ENCODE results near the gene LIME1. TPM values are rescaled to one million over a fixed set of nuclear protein-coding genes. Genes with fewer than 3 reads are reported as not detected.

Gene LIME1
- total and polyA plus RNA-seq, 2 of the 4 experiments (the other 2 are of a cell fraction) = 0.36 to 7.8 TPM

- in situ Hi-C loops (cut with MboI; ENCODE audit: low sequenced_read_pairs) = no loop called here
These were observed 3.3 kb upstream of the LIME1 start for GRCh38 chr20:63733117-63733516.

More at GRCh38 chr20:63733117-63733516, 3.3 kb upstream of the LIME1 start:
- DNase-seq = no peak
- H3K4me3 ChIP-seq (ENCODE audit: insufficient read depth, low read depth, low read length) = no peak overlapping the region
- no peak overlapping the region for H3K18ac ChIP-seq (ENCODE audit: low read depth, low read length)
- H2AK5ac ChIP-seq (ENCODE audit: low read depth, low read length) = no peak overlapping the region
- H3K36me3 ChIP-seq (ENCODE audit: control insufficient read depth, insufficient read depth, low read length) = peaks cover 39% of the 10 kb centered on the region
- H3K4ac ChIP-seq (ENCODE audit: low read depth, low read length) = no peak overlapping the region
- H2BK15ac ChIP-seq (ENCODE audit: low read depth, low read length) = no peak overlapping the region
- H3K4me1 ChIP-seq (ENCODE audit: control insufficient read depth, insufficient read depth, low read length) = peaks cover 2% of the 10 kb centered on the region; the same call in 1 of the 2 replicates
- no peak overlapping the region for H3K4me2 ChIP-seq (ENCODE audit: low read depth, low read length)
- no peak overlapping the region for H3K9ac ChIP-seq (ENCODE audit: low read depth, low read length)
- H2BK20ac ChIP-seq (ENCODE audit: low read depth, low read length) = no peak overlapping the region
- no peak overlapping the region for H2AFZ ChIP-seq (replicated peaks; ENCODE audit: low read length, poor library complexity)
- peaks cover 44% of the 10 kb centered on the region for H4K20me1 ChIP-seq (ENCODE audit: insufficient read depth, low read length)
- 97% methylated on average over 4 of the region's 13 CpGs; no CpG with 5 or more reads in 1 of the 2 experiments for WGBS, 2 experiments (ENCODE audit: extremely low coverage in 2 of 2, insufficient read length in 1 of 2)
- dilution Hi-C loops (cut with HindIII; ENCODE audit: low sequenced_read_pairs, unreplicated experiment) (no loop called here), intact Hi-C loops (cut with micrococcal nuclease) (no loop called here)
- H3K27me3 ChIP-seq (ENCODE audit: control insufficient read depth, insufficient read depth, low read length) = no peaks in the 10 kb centered on the region
- BruUV-seq (replicated peaks) = no TSS peak
- no peak overlapping the region for H3K23ac ChIP-seq (ENCODE audit: low read depth, low read length)
- ATAC-seq (ENCODE audit: low read depth) = no peak
- peaks cover 21 to 60% of the 10 kb centered on the region in 2 experiments for H3K79me1 ChIP-seq (ENCODE audit: low read depth in 1 of 2, low read length in 2 of 2)
- H4K5ac ChIP-seq (ENCODE audit: low read depth, low read length) = no peak overlapping the region
- no peak overlapping the region for H2BK5ac ChIP-seq (ENCODE audit: low read depth, low read length, poor library complexity, severe bottlenecking)
- no peak overlapping the region for H4K8ac ChIP-seq (ENCODE audit: low read depth in 2 of 2, low read length in 2 of 2)
- peaks cover 19% of the 10 kb centered on the region for H3K9me1 ChIP-seq (ENCODE audit: insufficient read depth, low read length)
- H3K9me3 ChIP-seq (ENCODE audit: control insufficient read depth, insufficient read depth, low read length) = no peaks in the 10 kb centered on the region
- TF ChIP-seq BHLHE40 (IDR thresholded peaks at IDR 0.05; ENCODE audit: low read depth, low read length) (no peak), NFE2L2 (IDR thresholded peaks at IDR 0.05; ENCODE audit: low read depth, low read length) (no peak), CHD1 (IDR thresholded peaks at IDR 0.05; ENCODE audit: low read depth, low read length) (no peak), CEBPB (IDR thresholded peaks at IDR 0.05; ENCODE audit: low read depth, low read length) (no peak), RAD21 (IDR thresholded peaks at IDR 0.05; ENCODE audit: low read length) (no peak), MAFK (IDR thresholded peaks at IDR 0.05; ENCODE audit: low read depth, low read length) (no peak), FOS (IDR thresholded peaks at IDR 0.05; ENCODE audit: low read depth, low read length) (no peak)
- TF ChIP-seq, protein P1, sequence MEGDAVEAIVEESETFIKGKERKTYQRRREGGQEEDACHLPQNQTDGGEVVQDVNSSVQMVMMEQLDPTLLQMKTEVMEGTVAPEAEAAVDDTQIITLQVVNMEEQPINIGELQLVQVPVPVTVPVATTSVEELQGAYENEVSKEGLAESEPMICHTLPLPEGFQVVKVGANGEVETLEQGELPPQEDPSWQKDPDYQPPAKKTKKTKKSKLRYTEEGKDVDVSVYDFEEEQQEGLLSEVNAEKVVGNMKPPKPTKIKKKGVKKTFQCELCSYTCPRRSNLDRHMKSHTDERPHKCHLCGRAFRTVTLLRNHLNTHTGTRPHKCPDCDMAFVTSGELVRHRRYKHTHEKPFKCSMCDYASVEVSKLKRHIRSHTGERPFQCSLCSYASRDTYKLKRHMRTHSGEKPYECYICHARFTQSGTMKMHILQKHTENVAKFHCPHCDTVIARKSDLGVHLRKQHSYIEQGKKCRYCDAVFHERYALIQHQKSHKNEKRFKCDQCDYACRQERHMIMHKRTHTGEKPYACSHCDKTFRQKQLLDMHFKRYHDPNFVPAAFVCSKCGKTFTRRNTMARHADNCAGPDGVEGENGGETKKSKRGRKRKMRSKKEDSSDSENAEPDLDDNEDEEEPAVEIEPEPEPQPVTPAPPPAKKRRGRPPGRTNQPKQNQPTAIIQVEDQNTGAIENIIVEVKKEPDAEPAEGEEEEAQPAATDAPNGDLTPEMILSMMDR (conservative IDR thresholded peaks at IDR 0.05; ENCODE audit: low read depth, low read length) = no peak
- TF ChIP-seq, protein P2, sequence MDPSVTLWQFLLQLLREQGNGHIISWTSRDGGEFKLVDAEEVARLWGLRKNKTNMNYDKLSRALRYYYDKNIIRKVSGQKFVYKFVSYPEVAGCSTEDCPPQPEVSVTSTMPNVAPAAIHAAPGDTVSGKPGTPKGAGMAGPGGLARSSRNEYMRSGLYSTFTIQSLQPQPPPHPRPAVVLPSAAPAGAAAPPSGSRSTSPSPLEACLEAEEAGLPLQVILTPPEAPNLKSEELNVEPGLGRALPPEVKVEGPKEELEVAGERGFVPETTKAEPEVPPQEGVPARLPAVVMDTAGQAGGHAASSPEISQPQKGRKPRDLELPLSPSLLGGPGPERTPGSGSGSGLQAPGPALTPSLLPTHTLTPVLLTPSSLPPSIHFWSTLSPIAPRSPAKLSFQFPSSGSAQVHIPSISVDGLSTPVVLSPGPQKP (IDR thresholded peaks at IDR 0.05; ENCODE audit: borderline replicate concordance, low read depth, low read length) = no peak
- H3K14ac ChIP-seq (replicated peaks; ENCODE audit: low read depth, low read length) = no peak overlapping the region
- POLR2A ChIA-PET (ENCODE audit: unreplicated experiment) = no interaction called here
- no peak overlapping the region for H4K91ac ChIP-seq (ENCODE audit: insufficient read depth, low read depth, low read length)
- no peak overlapping the region for H2AK9ac ChIP-seq (replicated peaks; ENCODE audit: low read depth, low read length, poor library complexity)
- CTCF ChIA-PET = no interaction called here
- no peak overlapping the region for H2BK120ac ChIP-seq (ENCODE audit: low read depth, low read length)
- H3K27ac ChIP-seq (ENCODE audit: insufficient read depth, low read length) = no peak overlapping the region
- no peak overlapping the region for H3K56ac ChIP-seq (ENCODE audit: extremely low read depth, insufficient read depth, low read length)

All from IMR-90 (cell line).